Measurements from ENCODE around the gene OSBPL1A. TPM values are rescaled to one million over a fixed set of nuclear protein-coding genes. Genes with fewer than 3 reads are reported as not detected.

The OSBPL1A gene
- total RNA-seq, 1 donor from 2014 or later: 42.0 TPM

DNA sequence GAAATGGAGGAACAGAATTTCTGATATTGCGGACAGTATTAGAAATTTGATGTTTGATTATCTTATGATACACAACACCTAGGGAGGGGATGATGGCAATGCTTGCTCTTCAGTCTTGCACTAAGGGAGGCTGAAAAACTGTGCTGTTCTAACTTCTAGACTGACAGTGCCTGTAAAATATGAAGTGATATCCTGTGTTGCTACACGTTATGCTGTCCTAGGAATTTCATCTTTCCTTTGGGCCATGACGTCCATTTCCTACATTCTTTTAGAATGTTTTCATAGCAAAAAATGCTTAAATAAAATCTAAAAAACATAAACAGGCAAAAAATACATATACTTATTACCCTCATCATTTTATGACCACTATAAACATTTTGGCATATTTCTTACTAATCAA lies 55.3 kb downstream of the OSBPL1A start:
- Histone ChIP-seq H3K9me3 (no peaks in the 10 kb centered on the region), H3K27ac (no peak overlapping the region), H3K27me3 (no peaks in the 10 kb centered on the region), H3K4me1 (no peaks in the 10 kb centered on the region), H3K4me3 (no peak overlapping the region), H3K36me3 (no peaks in the 10 kb centered on the region)
- DNase-seq (no peak), ATAC-seq (no peak)
- intact Hi-C loops (cut with DNase I): no loop called here
- TF ChIP-seq, protein P1, sequence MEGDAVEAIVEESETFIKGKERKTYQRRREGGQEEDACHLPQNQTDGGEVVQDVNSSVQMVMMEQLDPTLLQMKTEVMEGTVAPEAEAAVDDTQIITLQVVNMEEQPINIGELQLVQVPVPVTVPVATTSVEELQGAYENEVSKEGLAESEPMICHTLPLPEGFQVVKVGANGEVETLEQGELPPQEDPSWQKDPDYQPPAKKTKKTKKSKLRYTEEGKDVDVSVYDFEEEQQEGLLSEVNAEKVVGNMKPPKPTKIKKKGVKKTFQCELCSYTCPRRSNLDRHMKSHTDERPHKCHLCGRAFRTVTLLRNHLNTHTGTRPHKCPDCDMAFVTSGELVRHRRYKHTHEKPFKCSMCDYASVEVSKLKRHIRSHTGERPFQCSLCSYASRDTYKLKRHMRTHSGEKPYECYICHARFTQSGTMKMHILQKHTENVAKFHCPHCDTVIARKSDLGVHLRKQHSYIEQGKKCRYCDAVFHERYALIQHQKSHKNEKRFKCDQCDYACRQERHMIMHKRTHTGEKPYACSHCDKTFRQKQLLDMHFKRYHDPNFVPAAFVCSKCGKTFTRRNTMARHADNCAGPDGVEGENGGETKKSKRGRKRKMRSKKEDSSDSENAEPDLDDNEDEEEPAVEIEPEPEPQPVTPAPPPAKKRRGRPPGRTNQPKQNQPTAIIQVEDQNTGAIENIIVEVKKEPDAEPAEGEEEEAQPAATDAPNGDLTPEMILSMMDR (IDR thresholded peaks at IDR 0.05): no peak

DNA sequence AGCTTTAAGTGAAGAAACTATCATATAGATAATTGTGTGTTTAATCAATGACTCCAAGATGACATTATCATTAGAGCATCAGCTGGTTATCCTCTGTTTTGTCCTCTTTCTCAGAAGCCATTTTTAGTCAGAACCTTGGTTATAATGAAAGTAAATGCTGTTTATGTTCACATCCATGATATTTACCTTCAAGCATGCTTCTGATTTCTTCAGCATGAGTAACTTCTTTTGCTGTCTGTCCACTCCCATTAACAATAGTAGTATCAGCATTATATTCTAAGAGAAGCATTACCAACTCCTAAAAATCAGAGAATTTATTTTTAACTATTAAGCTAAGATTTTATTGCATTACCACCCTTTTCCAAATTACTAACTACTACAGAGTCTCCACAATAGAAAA lies 56.3 kb downstream of the OSBPL1A start:
- intact Hi-C loops (cut with DNase I): no loop called here
- TF ChIP-seq, protein P1 (IDR thresholded peaks at IDR 0.05): no peak
- H3K4me3 ChIP-seq: no peak overlapping the region

DNA sequence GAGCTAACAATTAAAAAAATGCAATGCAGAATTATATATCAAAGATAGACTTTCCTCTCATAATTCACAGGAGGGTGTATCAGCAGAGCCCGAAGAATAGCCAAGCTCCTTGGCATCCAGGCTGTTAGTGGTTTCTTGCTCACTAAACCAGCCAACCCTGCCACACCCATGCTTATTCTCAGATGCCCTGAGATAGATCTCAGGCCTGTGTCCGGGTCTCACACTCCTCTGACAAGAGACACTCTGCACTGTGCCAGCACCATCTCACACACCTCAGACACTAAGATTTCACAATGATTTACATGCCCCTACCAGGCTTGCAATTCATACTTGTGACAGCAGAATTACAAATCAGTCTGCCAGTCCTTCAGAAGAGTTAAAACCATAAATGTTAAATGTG lies 64.5 kb downstream of the OSBPL1A start:
- no peaks in the 10 kb centered on the region for H3K9me3 ChIP-seq
- no peaks in the 10 kb centered on the region for H3K27me3 ChIP-seq
- DNase-seq (no peak), ATAC-seq (no peak)
- H3K27ac ChIP-seq: no peak overlapping the region
- H3K4me1 ChIP-seq: no peaks in the 10 kb centered on the region
- H3K4me3 ChIP-seq: no peak overlapping the region
- intact Hi-C loops (cut with DNase I): no loop called here
- TF ChIP-seq, protein P1 (IDR thresholded peaks at IDR 0.05): no peak
- H3K36me3 ChIP-seq: no peaks in the 10 kb centered on the region

More for the DNA sequence above, 56.3 kb downstream of the OSBPL1A start:
- Histone ChIP-seq H3K36me3 (no peaks in the 10 kb centered on the region), H3K27me3 (no peaks in the 10 kb centered on the region), H3K27ac (no peak overlapping the region), H3K9me3 (no peaks in the 10 kb centered on the region), H3K4me1 (no peaks in the 10 kb centered on the region)
- ATAC-seq (no peak), DNase-seq (no peak)

DNA sequence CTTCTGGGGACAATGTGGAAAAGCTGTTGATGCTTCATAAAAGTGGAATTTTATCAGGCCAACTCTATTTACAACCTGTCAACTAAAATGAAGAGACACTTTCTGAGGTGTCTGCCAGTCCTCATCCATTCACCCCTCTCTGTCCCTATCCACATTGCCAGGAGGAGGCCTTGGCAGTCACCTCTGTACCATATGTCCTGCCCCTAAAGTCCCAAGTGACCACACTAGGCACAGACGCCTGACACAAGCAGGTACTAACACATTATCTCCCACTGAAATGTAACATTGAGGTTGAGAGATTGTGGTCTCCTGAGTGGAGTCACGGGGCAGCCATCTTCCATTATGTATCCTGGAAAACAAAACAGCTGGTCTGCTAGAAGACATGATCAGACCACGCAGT lies 71.4 kb downstream of the OSBPL1A start:
- ATAC-seq: no peak
- no peak for DNase-seq
- Histone ChIP-seq H3K27ac (no peak overlapping the region), H3K4me1 (no peaks in the 10 kb centered on the region), H3K27me3 (no peaks in the 10 kb centered on the region), H3K9me3 (no peaks in the 10 kb centered on the region), H3K4me3 (no peak overlapping the region), H3K36me3 (no peaks in the 10 kb centered on the region)
- TF ChIP-seq, protein P1 (IDR thresholded peaks at IDR 0.05): no peak
- intact Hi-C loops (cut with DNase I): no loop called here

DNA sequence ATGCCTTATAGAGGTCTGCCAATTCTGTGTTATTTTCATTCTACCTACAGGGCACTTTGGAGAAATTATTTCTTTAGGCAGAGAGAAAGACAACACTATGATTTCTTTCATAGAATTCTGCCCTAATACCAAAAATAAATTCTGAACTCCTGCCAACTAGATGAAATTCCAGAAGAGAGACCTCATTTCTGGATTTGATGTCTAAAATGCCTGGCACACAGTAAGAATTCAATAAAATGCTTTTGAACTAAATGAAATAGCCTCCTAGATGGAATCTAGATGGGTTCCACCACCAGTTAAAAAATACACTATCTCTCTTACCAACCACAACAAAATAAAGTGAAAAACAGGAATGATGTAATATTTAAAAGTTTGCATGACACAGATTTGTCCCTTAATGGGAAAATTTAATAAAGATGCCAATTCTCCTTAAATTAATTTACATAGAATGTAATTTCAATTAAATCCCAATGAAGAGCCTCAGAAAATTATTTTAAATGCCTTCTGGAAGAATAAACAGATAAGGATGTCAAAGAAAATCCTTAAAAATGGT lies 75.0 kb downstream of the OSBPL1A start:
- H3K9me3 ChIP-seq: no peaks in the 10 kb centered on the region
- no peaks in the 10 kb centered on the region for H3K36me3 ChIP-seq
- ATAC-seq: no peak
- no peak overlapping the region for H3K4me3 ChIP-seq
- intact Hi-C loops (cut with DNase I): no loop called here
- TF ChIP-seq, protein P1 (IDR thresholded peaks at IDR 0.05): no peak
- H3K27ac ChIP-seq: no peak overlapping the region
- H3K27me3 ChIP-seq: no peaks in the 10 kb centered on the region
- no peaks in the 10 kb centered on the region for H3K4me1 ChIP-seq
- DNase-seq: no peak

DNA sequence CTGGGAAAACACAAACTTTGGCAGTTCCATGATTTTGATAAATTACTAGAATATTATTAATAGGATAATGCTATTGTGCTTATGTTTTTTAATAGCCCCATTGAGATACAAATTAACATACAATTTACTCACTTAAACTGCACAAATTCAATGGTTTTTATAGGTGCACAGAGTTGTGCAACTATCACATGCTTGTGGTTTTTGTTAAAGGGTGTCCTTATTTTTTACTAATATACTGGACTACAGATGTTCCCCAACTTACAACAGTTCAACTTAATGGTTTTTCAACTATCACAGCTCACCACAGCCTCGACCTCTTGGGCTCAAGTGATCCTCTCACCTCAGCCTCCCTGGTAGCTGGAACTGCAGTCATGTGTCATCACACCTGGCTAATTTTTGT lies 76.6 kb downstream of the OSBPL1A start:
- Histone ChIP-seq H3K9me3 (no peaks in the 10 kb centered on the region), H3K36me3 (no peaks in the 10 kb centered on the region), H3K27me3 (no peaks in the 10 kb centered on the region), H3K27ac (no peak overlapping the region), H3K4me3 (no peak overlapping the region), H3K4me1 (no peaks in the 10 kb centered on the region)
- intact Hi-C loops (cut with DNase I): no loop called here
- TF ChIP-seq, protein P1 (IDR thresholded peaks at IDR 0.05): no peak
- no peak for ATAC-seq
- DNase-seq: no peak
